ENCODE measurements around the gene LRRC3. TPM values are rescaled to one million over a fixed set of nuclear protein-coding genes. Genes with fewer than 3 reads are reported as not detected.

LRRC3 gene
- total RNA-seq, 1 experiment from 2014 or later, result 5.7 TPM

GRCh38 chr21:44436111-44436611 lies 19.1 kb upstream of the LRRC3 start:
- ChIA-PET CTCF (interaction anchor here (1.1 kb wide), 1 partner anchor 67 kb away, joined by 3 read pairs; no protein-coding TSS in a partner anchor), POLR2A (no interaction called here)
- TF ChIP-seq PREB (CRISPR knock-in tag; IDR thresholded peaks at IDR 0.05; ENCODE audit: borderline replicate concordance) (no peak), NFATC4 (CRISPR knock-in tag; IDR thresholded peaks at IDR 0.05) (no peak), ZMAT4 (CRISPR knock-in tag; IDR thresholded peaks at IDR 0.05) (no peak), AR (CRISPR knock-in tag; IDR thresholded peaks at IDR 0.05) (no peak), ZSCAN18 (CRISPR knock-in tag; IDR thresholded peaks at IDR 0.05) (no peak)
- TF ChIP-seq, protein P1, sequence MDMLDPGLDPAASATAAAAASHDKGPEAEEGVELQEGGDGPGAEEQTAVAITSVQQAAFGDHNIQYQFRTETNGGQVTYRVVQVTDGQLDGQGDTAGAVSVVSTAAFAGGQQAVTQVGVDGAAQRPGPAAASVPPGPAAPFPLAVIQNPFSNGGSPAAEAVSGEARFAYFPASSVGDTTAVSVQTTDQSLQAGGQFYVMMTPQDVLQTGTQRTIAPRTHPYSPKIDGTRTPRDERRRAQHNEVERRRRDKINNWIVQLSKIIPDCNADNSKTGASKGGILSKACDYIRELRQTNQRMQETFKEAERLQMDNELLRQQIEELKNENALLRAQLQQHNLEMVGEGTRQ (CRISPR knock-in tag; IDR thresholded peaks at IDR 0.05), result no peak
- H3K27ac Mint-ChIP-seq, result no peak overlapping the region
- no peak for DNase-seq (ENCODE audit: low spot score)
- H3K27me3 Mint-ChIP-seq (ENCODE audit: low read depth), result no peaks in the 10 kb centered on the region
- no peaks in the 10 kb centered on the region; the same call in 1 of the 2 replicates for H3K36me3 Mint-ChIP-seq
- no peak overlapping the region for H3K4me3 Mint-ChIP-seq
- H3K9me3 Mint-ChIP-seq, result peaks cover 5% of the 10 kb centered on the region; the same call in 1 of the 2 replicates
- no peaks in the 10 kb centered on the region for H3K4me1 Mint-ChIP-seq
- ATAC-seq, result no peak

DNA sequence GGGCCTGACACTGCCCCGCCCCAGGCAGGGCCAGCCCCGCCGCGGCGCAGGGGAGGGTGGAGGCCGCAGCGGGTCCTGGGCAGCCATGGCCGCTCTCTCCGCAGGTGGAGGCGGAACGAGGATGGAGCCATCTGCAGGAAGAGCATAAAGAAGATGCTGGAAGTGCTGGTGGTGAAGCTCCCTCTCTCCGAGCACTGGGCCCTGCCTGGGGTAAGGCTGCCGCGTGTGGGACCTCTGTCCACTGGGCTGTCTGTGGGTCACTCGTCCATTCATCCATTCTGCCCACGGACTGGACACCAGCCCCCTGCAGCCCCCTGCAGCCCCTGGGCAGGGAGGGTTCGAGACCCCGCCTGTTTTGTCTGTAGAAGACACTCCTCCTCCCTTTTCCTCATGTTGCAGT lies 18.4 kb upstream of the LRRC3 start:
- H3K27me3 Mint-ChIP-seq (ENCODE audit: low read depth), result no peaks in the 10 kb centered on the region
- TF ChIP-seq, protein P2, sequence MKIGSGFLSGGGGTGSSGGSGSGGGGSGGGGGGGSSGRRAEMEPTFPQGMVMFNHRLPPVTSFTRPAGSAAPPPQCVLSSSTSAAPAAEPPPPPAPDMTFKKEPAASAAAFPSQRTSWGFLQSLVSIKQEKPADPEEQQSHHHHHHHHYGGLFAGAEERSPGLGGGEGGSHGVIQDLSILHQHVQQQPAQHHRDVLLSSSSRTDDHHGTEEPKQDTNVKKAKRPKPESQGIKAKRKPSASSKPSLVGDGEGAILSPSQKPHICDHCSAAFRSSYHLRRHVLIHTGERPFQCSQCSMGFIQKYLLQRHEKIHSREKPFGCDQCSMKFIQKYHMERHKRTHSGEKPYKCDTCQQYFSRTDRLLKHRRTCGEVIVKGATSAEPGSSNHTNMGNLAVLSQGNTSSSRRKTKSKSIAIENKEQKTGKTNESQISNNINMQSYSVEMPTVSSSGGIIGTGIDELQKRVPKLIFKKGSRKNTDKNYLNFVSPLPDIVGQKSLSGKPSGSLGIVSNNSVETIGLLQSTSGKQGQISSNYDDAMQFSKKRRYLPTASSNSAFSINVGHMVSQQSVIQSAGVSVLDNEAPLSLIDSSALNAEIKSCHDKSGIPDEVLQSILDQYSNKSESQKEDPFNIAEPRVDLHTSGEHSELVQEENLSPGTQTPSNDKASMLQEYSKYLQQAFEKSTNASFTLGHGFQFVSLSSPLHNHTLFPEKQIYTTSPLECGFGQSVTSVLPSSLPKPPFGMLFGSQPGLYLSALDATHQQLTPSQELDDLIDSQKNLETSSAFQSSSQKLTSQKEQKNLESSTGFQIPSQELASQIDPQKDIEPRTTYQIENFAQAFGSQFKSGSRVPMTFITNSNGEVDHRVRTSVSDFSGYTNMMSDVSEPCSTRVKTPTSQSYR (CRISPR knock-in tag; IDR thresholded peaks at IDR 0.05), result no peak
- DNase-seq (ENCODE audit: low spot score), result no peak
- H3K4me3 Mint-ChIP-seq, result no peak overlapping the region
- no peaks in the 10 kb centered on the region for H3K4me1 Mint-ChIP-seq
- ChIA-PET CTCF (interaction anchor here (1.2 kb wide), 1 partner anchor 19 kb away, joined by 9 read pairs; the partner anchor contains the start of gene LRRC3), POLR2A (no interaction called here)
- no peaks in the 10 kb centered on the region for H3K36me3 Mint-ChIP-seq
- no peaks in the 10 kb centered on the region for H3K9me3 Mint-ChIP-seq
- no peak overlapping the region for H3K27ac Mint-ChIP-seq
- ATAC-seq, result no peak

DNA sequence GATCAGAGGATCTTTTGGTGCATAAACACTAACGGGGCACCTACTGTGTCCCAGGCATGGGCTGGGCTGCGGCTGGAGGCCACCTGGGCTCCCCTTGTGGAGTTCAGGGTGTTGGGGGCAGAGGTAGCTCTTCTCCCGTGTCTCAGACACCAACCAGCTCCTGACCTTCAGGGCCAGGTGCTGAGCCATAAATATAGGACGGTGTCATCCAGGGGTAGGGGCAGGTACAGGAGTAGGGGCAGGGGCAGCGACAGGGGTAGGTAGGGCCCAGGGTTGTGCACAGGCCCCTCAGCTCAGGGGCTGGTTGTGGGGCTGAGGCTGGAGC lies 18.0 kb upstream of the LRRC3 start:
- DNase-seq (ENCODE audit: low spot score), result no peak
- H3K27ac Mint-ChIP-seq, result no peak overlapping the region
- H3K9me3 Mint-ChIP-seq, result no peaks in the 10 kb centered on the region
- ChIA-PET POLR2A (no interaction called here), CTCF (interaction anchor here (1.2 kb wide), 1 partner anchor 19 kb away, joined by 9 read pairs; the partner anchor contains the start of gene LRRC3)
- H3K27me3 Mint-ChIP-seq (ENCODE audit: low read depth), result no peaks in the 10 kb centered on the region
- ATAC-seq, result no peak
- no peak overlapping the region for H3K4me3 Mint-ChIP-seq
- H3K36me3 Mint-ChIP-seq, result no peaks in the 10 kb centered on the region
- no peaks in the 10 kb centered on the region for H3K4me1 Mint-ChIP-seq
- no peak for TF ChIP-seq ETV6 (CRISPR knock-in tag; IDR thresholded peaks at IDR 0.05)
- TF ChIP-seq ATF6 (CRISPR knock-in tag; IDR thresholded peaks at IDR 0.05), result no peak
- no peak for TF ChIP-seq JAZF1 (CRISPR knock-in tag; IDR thresholded peaks at IDR 0.05)
- TF ChIP-seq CTCF (IDR thresholded peaks at IDR 0.05), result no peak
- TF ChIP-seq HMGXB4 (CRISPR knock-in tag; IDR thresholded peaks at IDR 0.05), result no peak
- TF ChIP-seq NFE2L1 (CRISPR knock-in tag; IDR thresholded peaks at IDR 0.05), result no peak
